Measurements from ENCODE around the gene CXCR2.

DNA sequence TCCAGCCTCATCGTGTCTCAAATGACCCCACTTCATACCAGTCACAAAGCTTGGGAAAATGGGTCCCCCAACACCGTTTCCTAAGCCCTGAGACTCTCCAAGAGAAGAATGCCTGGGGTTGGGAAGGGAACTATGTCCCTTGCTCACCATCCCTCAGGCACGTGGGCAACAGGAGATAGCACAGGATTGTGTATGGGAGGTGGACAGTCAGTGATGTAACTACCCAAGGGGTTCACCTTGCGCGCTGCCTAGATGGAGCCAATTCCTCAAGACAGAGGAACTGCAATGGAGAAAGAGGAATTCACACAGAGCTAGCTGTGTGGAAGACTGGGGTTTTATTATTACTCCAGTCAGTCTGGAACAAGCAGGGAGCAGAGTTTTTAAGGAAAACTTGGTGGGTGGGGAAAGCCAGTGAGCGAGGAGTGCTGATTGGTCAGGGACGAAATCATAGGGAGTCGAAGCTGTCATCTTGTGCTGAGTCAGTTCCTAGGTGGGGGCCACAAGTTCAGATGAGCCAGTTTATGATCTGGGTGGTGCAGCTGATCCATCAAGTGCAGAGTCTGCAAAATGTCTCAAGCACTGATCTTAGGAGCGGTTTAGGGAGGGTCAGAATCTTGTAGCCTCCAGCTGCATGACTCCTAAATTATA lies 54.8 kb downstream of the CXCR2 start:
- TF ChIP-seq POLR2A (IDR thresholded peaks at IDR 0.05) = no peak
- TF ChIP-seq CTCF (IDR thresholded peaks at IDR 0.05) = no peak

Data from adrenal gland (tissue), 5 donors.